Measurements from ENCODE around the gene KRT36.

DNA sequence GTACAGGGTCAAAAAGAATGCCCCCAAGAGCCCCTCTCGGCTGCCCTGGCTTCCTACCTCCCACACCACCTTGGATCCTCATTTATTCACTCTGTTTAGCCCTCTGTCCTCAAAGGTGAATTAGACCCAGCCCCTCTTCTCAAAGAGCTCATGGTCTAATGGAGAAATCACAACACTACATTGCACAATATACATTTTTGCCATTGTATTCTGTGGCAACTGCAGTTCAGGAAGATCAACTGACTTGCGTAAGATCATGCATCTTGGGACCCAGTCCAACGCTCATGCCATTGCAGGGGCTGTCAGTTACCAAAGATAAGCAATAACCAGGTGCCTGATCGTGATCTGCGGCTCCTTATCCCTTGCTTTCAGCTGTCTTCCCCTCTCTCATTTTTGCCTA is 50.3 kb downstream of the KRT36 start:
- TF ChIP-seq, protein P1, sequence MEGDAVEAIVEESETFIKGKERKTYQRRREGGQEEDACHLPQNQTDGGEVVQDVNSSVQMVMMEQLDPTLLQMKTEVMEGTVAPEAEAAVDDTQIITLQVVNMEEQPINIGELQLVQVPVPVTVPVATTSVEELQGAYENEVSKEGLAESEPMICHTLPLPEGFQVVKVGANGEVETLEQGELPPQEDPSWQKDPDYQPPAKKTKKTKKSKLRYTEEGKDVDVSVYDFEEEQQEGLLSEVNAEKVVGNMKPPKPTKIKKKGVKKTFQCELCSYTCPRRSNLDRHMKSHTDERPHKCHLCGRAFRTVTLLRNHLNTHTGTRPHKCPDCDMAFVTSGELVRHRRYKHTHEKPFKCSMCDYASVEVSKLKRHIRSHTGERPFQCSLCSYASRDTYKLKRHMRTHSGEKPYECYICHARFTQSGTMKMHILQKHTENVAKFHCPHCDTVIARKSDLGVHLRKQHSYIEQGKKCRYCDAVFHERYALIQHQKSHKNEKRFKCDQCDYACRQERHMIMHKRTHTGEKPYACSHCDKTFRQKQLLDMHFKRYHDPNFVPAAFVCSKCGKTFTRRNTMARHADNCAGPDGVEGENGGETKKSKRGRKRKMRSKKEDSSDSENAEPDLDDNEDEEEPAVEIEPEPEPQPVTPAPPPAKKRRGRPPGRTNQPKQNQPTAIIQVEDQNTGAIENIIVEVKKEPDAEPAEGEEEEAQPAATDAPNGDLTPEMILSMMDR (IDR thresholded peaks at IDR 0.05): no peak
- no peak for TF ChIP-seq POLR2A (IDR thresholded peaks at IDR 0.05)

Measured in adrenal gland (tissue), 5 donors.